HG02588 (cell line): Measurements from ENCODE around the gene RIBC2.

ENCODE experiments used
- ATAC-seq: cut with Tn5 transposase; IDR thresholded peaks from one replicate; pipeline ENCODE4 v1.9.1; 2021; ENCODE audit warnings: mild to moderate bottlenecking, moderate library complexity; ENCODE audit not compliant: unreplicated experiment

RIBC2 gene

DNA sequence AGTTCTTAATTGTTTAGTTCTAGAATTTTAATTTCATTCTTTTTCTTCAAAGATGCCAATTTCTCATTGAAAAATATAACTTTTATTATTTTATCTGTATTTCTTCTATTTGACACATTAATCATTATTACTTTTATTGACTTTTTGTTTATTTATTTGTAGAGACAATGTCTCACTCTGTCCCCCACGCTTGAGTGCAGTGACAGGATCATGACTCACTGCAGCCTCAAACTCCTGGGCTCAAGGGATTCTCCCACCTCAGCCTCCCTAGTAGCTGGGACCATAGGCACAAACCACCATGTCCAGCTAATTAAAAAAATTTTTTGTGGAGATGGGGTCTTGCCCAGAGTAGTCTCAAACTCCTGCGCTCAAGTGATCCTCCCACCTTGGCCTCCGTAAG lies 58.9 kb downstream of the RIBC2 start:
- ATAC-seq: no peak

DNA sequence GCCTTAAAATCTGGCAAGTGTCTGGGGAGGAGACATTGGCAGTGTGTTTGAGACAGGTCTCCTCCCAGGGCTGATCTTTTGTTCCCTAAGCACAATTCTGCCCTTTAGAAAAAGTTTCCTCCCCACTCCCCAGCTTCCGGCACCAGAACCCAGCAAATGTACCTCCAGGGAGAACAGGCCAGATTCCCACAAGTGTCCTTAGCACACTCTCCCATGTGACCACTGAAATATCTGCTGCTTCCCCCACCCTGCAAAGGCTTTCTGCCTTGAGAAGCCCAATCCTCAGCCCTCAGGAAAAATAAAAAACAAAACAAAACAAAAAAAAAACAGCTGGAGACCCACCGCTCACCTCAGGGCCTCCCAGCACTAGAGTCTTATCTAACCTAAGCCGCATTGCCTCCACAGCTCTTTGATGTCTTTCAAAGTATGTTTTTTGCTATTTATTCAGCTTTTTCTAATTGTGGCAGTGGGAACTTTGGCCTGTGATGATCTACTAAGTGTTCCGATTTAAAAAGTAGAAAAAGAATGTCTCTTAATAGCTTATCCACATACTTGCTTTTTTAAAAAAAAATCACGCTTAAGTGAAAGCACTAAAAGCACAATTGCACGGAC lies 60.2 kb downstream of the RIBC2 start:
- no peak for ATAC-seq

DNA sequence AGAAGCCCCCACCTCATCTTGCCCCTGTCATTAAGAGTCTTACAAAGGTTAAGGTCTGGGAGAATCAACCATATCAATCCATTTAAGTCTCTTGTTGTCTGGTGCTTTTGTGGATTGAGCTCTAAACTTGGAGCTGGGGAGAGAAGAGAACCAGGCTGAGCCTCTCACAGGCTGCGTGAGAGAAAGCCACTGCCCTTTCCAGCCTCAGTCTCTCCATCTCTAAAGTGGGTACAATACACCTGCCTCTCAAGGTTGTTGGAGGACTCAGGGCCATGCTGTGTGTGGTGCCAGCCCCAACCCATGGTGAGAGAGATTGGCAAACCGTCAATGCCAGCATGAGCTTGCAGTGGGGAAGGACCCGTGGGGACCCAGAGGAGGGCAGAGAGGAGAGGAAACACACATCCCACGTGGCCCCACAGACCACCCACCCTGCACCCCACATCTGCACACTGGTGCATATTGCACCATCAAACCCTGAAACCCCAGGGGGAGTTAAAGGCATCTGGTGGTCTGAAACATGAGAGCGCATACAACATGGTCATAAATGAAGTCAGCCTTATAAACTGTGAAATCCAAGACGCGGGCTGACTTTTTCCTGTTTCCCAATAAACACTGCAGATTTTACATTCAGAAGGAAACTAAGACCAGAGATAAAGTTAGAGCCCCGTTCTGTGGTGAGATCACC lies 61.7 kb downstream of the RIBC2 start:
- ATAC-seq: no peak

DNA sequence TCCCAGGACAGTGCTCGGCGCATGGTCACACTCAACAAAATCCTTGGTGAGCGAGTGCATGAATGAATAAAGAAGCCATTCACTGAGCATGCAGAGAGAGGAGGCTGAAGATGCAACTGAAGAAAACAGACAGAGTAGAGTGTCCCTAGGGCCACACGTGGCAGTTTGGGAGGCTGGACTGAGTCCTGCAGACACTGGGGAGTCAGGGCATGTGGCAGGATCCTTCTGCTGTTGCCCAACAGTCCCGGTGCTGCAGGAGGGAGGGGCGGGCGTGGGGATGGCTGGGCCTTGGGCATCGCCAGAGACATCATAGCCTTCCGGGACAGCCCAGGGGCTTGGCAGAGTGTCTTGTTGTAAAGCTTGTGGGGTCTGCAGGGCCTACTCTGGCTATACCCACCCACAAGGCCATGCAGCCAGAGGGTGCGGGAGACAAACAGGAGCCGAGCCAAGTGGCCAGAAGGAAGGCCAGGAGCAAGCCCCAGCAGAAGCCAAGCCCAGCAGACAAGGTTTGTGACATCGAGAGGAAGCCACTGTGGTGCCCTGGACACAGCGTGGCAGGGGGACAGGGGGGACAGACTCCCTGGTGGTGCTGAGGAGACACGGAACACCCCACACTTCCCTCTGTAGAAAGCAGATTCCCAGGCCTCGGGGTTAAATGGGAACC lies 62.5 kb downstream of the RIBC2 start:
- ATAC-seq: no peak

DNA sequence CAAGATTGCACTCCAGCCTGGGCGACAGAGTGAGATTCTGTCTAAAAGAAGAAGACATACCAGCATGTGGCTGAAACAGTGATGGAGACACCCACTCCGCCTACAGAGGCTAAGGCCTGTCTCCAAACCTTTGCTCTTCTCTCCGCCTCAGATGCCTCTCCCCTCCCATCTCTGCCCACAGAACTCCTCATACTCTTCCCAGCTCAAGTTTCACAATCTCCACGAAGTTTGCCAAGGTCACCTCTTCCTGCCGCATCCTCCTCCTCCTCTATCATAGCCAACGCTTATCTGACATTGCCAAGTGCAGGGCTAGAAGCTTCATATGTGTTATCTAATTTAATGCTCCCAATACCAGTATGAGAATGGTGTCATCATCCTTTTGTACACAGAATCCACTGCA lies 63.3 kb downstream of the RIBC2 start:
- no peak for ATAC-seq

DNA sequence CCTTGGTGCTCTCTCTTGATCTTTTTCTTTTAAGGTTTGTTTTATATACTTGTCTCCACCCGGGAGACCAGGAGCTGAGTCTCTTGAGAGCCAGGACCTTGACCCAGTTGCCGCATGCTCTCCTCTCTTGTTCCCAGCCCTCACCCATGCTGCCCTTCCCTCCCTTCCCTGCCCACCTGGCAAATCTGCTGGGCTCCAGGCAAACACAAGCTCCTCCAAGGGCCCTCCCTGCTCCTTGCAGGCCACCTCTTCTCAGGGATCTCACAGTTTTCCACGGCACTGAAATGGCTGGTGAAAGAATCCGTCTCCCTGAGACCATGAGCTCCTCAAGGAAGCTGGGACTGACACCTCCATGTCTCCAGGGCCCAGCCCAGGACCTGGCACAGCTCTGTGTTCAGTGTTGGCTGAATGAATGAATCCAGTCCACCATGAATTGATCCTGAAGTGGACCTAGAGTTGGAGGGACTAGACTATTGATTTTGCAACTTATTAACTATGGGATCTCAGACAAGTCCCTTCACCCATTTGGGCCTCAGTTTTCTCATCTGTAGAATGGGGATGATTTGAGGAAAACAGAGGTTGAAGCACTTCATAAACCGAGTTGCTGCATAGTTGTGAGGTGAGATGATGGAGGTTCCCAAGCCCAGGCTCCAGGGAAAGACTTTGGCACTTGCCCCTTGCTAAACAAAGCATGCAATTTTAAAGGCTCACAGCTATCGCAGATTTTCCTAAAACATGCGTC lies 64.0 kb downstream of the RIBC2 start:
- ATAC-seq: no peak

DNA sequence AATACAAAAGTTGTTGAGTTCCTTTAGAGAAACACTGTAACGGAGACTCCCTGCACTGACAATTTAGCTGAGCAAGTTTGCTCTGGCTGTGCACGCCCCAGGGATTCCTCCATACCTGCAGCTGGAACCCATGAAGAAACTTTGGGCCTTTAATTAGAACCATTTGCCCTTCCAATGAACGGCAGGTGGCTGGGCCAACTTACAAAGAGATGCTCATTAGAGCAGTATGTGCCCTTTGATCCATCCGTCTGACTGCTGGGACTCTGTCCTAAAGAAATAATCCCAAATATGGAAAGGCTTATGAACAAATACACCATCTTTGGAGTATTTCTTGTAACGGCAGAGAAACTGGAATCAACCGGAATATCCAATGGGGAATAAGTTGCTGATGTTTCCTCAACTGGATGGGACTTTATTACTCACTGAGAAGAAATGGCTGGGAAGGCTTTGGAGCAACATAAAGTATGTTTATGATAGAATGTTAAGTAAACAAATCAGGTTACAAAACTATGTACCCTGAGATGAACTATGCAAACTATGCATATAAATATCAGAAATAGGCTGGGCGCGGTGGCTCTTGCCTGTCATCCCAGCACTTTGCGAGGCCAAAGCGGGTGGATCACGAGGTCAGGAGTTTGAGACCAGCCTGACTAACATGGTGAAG lies 64.7 kb downstream of the RIBC2 start:
- no peak for ATAC-seq

DNA sequence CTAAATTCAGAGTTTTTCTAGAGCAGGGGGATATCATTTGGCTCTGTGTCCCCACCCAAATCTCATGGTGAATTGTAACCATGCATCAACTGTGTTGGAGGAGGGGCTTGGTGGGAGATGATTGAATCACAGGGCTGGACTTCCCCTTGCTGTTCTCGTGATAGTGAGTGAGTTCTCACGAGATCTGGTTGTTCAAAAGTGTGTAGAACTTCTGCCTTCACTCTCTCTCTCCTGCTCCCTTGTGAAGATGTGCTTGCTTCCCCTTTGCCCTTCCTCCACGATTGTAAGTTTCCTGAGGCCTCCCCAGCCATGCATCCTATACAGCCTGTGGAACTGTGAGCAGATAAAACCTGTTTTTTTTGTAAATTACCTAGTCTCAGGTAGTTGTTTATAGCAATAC lies 67.2 kb downstream of the RIBC2 start:
- ATAC-seq: no peak

DNA sequence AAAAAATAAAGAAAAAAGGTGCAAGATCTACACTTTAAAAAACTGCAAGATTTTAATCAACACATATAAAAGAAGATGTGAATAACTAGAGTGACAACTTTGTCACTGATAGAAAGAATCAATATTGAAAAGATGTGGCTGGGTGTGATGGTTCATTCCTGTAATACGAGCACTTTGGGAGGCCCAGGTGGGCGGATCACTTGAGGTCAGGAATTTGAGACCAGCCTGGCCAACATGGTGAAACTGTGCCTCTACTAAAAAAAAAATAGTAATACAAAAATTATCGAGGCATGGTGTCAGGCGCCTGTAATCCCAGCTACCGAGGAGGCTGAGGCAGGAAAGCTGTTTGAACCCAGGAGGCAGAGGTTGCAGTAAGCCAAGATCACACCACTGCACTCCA lies 68.2 kb downstream of the RIBC2 start:
- ATAC-seq: no peak
